ENCODE results near the gene MARK3. TPM values are rescaled to one million over a fixed set of nuclear protein-coding genes. Genes with fewer than 3 reads are reported as not detected.

Gene MARK3
- total RNA-seq, 1 experiment from 2014 or later = 189 TPM

- H4K20me1 ChIP-seq (ENCODE audit: insufficient read depth) = peaks cover 13% of the 10 kb centered on the region; the same call in 1 of the 2 replicates
- H3K4me1 ChIP-seq (replicated peaks; ENCODE audit: insufficient read depth) = peaks cover 17% of the 10 kb centered on the region
- H3K36me3 ChIP-seq (ENCODE audit: low read depth) = no peaks in the 10 kb centered on the region
- H3F3A ChIP-seq (ENCODE audit: insufficient read depth, low read depth) = peaks cover 59% of the 10 kb centered on the region
- H3K9me2 ChIP-seq (ENCODE audit: insufficient read depth) = no peaks in the 10 kb centered on the region
- H3K4me3 ChIP-seq = peak within 1 kb of the TSS; percentile 66
- no peak within 1 kb of the TSS for H3K27ac ChIP-seq
- intact Hi-C loops (cut with micrococcal nuclease; ENCODE audit: unreplicated experiment) = loop anchor here (5.0 kb wide), 1 partner anchor 39 kb away; the partner anchor contains the start of genes BAG5 and COA8
- no peaks in the 10 kb centered on the region for H3K27me3 ChIP-seq (ENCODE audit: insufficient read depth, low read depth)
- H3K79me2 ChIP-seq (ENCODE audit: low read depth) = peaks cover 3% of the 10 kb centered on the region
- no peak for TF ChIP-seq EZH2 (IDR thresholded peaks at IDR 0.05; ENCODE audit: low read depth)
- TF ChIP-seq, protein P1, sequence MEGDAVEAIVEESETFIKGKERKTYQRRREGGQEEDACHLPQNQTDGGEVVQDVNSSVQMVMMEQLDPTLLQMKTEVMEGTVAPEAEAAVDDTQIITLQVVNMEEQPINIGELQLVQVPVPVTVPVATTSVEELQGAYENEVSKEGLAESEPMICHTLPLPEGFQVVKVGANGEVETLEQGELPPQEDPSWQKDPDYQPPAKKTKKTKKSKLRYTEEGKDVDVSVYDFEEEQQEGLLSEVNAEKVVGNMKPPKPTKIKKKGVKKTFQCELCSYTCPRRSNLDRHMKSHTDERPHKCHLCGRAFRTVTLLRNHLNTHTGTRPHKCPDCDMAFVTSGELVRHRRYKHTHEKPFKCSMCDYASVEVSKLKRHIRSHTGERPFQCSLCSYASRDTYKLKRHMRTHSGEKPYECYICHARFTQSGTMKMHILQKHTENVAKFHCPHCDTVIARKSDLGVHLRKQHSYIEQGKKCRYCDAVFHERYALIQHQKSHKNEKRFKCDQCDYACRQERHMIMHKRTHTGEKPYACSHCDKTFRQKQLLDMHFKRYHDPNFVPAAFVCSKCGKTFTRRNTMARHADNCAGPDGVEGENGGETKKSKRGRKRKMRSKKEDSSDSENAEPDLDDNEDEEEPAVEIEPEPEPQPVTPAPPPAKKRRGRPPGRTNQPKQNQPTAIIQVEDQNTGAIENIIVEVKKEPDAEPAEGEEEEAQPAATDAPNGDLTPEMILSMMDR (conservative IDR thresholded peaks at IDR 0.05) = no peak
- ChIA-PET CTCF (interaction anchor here (0.7 to 2.2 kb wide), 2 partner anchors 17 to 19 kb away, joined by 5 to 15 read pairs; no protein-coding TSS in a partner anchor), POLR2A (ENCODE audit: unreplicated experiment) (interaction anchor here (0.6 kb wide), 1 partner anchor 188 kb away, joined by 4 read pairs; no protein-coding TSS in a partner anchor)
- peak in 1 of 2 experiments; percentile 49 for DNase-seq
- TSS peak; percentile 19 for BruUV-seq (replicated peaks)
- H3K9me3 ChIP-seq (ENCODE audit: insufficient read depth, low read depth) = no peaks in the 10 kb centered on the region
- H3K4me2 ChIP-seq = peak within 1 kb of the TSS; percentile 73
- H2AFZ ChIP-seq = peak within 1 kb of the TSS; percentile 76
These were observed 137.7 kb downstream of the MARK3 start, which contains the start of gene CKB for GRCh38 chr14:103522649-103523574. CKB (minus strand) TSS chr14:103522830; CDS start chr14:103522493, 337 bp downstream.

GRCh38 chr14:103523575-103523954, 138.3 kb downstream of the MARK3 start:
- intact Hi-C loops (cut with micrococcal nuclease; ENCODE audit: unreplicated experiment) = loop anchor here (5.0 kb wide), 1 partner anchor 39 kb away; the partner anchor contains the start of genes BAG5 and COA8
- no peak overlapping the region for H3K4me2 ChIP-seq
- TF ChIP-seq EZH2 (IDR thresholded peaks at IDR 0.05; ENCODE audit: low read depth) = no peak
- TF ChIP-seq, protein P1 (conservative IDR thresholded peaks at IDR 0.05) = no peak
- peaks cover 22% of the 10 kb centered on the region for H3K4me1 ChIP-seq (replicated peaks; ENCODE audit: insufficient read depth)
- BruUV-seq (replicated peaks) = no TSS peak
- H3K9me2 ChIP-seq (ENCODE audit: insufficient read depth) = no peaks in the 10 kb centered on the region
- POLR2A ChIA-PET (ENCODE audit: unreplicated experiment) = no interaction called here
- H2AFZ ChIP-seq = no peak overlapping the region
- no peak overlapping the region for H3K4me3 ChIP-seq
- H4K20me1 ChIP-seq (ENCODE audit: insufficient read depth) = peaks cover 13% of the 10 kb centered on the region; the same call in 1 of the 2 replicates
- H3K27me3 ChIP-seq (ENCODE audit: insufficient read depth, low read depth) = no peaks in the 10 kb centered on the region
- H3K27ac ChIP-seq = no peak overlapping the region
- H3F3A ChIP-seq (ENCODE audit: insufficient read depth, low read depth) = peaks cover 59% of the 10 kb centered on the region
- no peaks in the 10 kb centered on the region for H3K36me3 ChIP-seq (ENCODE audit: low read depth)
- H3K9me3 ChIP-seq (ENCODE audit: insufficient read depth, low read depth) = no peaks in the 10 kb centered on the region
- no peak for DNase-seq
- peaks cover 10% of the 10 kb centered on the region for H3K79me2 ChIP-seq (ENCODE audit: low read depth)
- CTCF ChIA-PET = interaction anchor here (0.7 kb wide), 1 partner anchor 17 kb away, joined by 5 read pairs; no protein-coding TSS in a partner anchor

Data from PC-9 (cell line).